ENCODE data around the gene TRIM63. TPM values are rescaled to one million over a fixed set of nuclear protein-coding genes. Genes with fewer than 3 reads are reported as not detected.
"Not testable (repeated sequence)": the region's sequence is repeated elsewhere in the genome, so short reads cannot be mapped to it uniquely, and the experiment has no call there.

TRIM63 gene
- total RNA-seq, 2 donors from 2014 or later: not detected

DNA sequence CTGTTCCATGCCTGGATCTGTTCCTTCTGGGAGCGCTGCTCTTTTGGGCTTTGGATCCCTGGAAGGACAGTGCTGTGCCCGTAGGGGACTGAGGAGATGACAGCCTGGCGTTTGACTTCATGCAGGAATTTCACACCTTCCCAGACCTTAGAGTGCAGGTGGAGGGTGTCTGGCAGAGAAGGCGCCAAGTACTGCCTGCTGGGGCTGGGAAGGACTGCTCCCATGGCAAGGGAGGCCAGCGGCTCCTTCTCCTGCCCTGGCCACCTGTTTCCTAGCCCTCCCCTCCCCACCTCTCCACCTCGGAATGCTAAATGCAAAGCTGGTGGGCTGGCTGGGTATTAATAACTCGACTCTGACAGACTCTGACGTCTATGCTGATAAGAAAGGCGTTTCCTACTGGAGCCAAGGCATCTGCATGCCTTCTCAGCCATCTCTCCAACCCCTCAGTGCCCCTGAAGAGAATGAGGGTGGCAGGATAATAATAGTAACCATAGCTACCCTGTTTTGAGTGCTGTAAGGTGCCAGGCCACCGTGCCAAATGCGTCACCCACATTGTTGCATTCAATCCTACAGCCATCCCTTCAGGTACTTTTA lies 26.7 kb upstream of the TRIM63 start:
- H3K27me3 Mint-ChIP-seq (ENCODE audit: insufficient read depth): no peaks in the 10 kb centered on the region
- peaks cover 41% of the 10 kb centered on the region for H3K4me1 Mint-ChIP-seq
- peaks cover 9% of the 10 kb centered on the region for H3K9me3 Mint-ChIP-seq
- TF ChIP-seq, protein P1, sequence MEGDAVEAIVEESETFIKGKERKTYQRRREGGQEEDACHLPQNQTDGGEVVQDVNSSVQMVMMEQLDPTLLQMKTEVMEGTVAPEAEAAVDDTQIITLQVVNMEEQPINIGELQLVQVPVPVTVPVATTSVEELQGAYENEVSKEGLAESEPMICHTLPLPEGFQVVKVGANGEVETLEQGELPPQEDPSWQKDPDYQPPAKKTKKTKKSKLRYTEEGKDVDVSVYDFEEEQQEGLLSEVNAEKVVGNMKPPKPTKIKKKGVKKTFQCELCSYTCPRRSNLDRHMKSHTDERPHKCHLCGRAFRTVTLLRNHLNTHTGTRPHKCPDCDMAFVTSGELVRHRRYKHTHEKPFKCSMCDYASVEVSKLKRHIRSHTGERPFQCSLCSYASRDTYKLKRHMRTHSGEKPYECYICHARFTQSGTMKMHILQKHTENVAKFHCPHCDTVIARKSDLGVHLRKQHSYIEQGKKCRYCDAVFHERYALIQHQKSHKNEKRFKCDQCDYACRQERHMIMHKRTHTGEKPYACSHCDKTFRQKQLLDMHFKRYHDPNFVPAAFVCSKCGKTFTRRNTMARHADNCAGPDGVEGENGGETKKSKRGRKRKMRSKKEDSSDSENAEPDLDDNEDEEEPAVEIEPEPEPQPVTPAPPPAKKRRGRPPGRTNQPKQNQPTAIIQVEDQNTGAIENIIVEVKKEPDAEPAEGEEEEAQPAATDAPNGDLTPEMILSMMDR (conservative IDR thresholded peaks at IDR 0.05): no peak
- H3K4me1 ChIP-seq (ENCODE audit: control insufficient read depth, insufficient read depth, low read length): peaks cover 19% of the 10 kb centered on the region
- peak overlapping the region; percentile 16 for H3K4me3 ChIP-seq (ENCODE audit: low read length)
- H3K27ac Mint-ChIP-seq: peak overlapping the region; percentile 92
- no peaks in the 10 kb centered on the region for H3K9me3 ChIP-seq (ENCODE audit: control insufficient read depth, low read length)
- H3K36me3 Mint-ChIP-seq (ENCODE audit: low read depth): peaks cover 3% of the 10 kb centered on the region
- H3K27me3 ChIP-seq (ENCODE audit: control insufficient read depth, insufficient read depth, low read length, poor library complexity, severe bottlenecking): no peaks in the 10 kb centered on the region
- H3K27ac ChIP-seq (ENCODE audit: low read depth, low read length): no peak overlapping the region
- peak overlapping the region; percentile 28 for H3K9ac ChIP-seq (ENCODE audit: extremely low read depth, low read length, poor library complexity, severe bottlenecking)
- H3K36me3 ChIP-seq (ENCODE audit: control insufficient read depth, insufficient read depth, low read length): no peaks in the 10 kb centered on the region
- peak; percentile 94 for DNase-seq
- WGBS, 2 experiments (ENCODE audit: insufficient coverage in 1 of 2, insufficient read length in 1 of 2): 5 to 22% methylated on average over 6 to 11 of the region's 11 CpGs
- peak overlapping the region; percentile 27 for H3K4me3 Mint-ChIP-seq

DNA sequence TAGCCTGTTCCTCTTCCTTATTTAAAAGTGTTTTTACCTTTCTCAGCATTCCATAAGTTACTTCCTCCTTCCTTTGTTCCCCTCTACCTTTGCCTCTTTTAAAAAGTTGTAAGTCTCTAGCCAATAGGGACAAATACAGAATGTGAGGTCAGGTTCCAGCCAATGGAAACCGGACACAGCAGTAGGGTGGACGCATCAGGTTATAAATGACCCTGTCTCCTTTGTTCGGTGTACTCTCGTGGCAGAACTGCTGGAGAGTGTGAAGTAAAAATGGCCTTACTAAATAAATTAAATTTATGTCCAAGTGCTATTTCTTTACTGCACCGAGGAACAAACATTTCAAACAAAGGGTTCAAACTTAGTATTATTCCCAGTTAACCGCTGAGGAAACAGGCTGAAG lies 26.1 kb upstream of the TRIM63 start:
- H3K9me3 Mint-ChIP-seq; DNase-seq; H3K27me3 Mint-ChIP-seq (ENCODE audit: insufficient read depth); H3K9me3 ChIP-seq (ENCODE audit: control insufficient read depth, low read length); H3K27ac ChIP-seq (ENCODE audit: low read depth, low read length); H3K4me3 ChIP-seq (ENCODE audit: low read length); H3K36me3 Mint-ChIP-seq (ENCODE audit: low read depth); H3K27me3 ChIP-seq (ENCODE audit: control insufficient read depth, insufficient read depth, low read length, poor library complexity, severe bottlenecking); H3K36me3 ChIP-seq (ENCODE audit: control insufficient read depth, insufficient read depth, low read length): not testable (repeated sequence)
- peak overlapping the region; percentile 92 for H3K27ac Mint-ChIP-seq
- Histone ChIP-seq H3K4me1 (ENCODE audit: control insufficient read depth, insufficient read depth, low read length) (peaks cover 19% of the 10 kb centered on the region), H3K9ac (ENCODE audit: extremely low read depth, low read length, poor library complexity, severe bottlenecking) (peak overlapping the region; percentile 28)
- 63 to 64% methylated on average over 4 to 6 of the region's 6 CpGs for WGBS, 2 experiments (ENCODE audit: insufficient coverage in 1 of 2, insufficient read length in 1 of 2)
- peaks cover 41% of the 10 kb centered on the region for H3K4me1 Mint-ChIP-seq
- peak overlapping the region; percentile 27 for H3K4me3 Mint-ChIP-seq

DNA sequence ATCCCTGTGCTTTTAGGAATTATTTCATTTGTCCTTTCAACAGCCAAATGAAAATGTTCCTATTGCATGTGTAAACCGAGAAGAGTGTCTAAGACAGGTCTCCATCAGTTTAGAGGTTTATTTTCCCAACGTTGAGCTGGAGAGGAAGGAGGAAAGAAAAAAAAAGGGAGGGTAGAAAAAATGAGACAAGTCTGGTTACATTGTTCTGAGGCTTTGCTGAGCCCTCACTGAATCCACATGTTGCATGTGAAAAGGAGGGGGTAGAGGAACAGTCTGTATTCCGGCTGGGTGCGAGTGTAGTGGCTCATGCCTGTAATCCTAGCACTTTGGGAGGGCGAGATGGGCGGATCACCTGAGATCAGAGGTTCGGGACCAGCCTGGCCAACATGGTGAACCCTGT lies 25.0 kb upstream of the TRIM63 start:
- DNase-seq: no peak
- Mint-ChIP-seq H3K27ac (peak overlapping the region; percentile 81), H3K9me3 (peaks cover 9% of the 10 kb centered on the region), H3K36me3 (ENCODE audit: low read depth) (peaks cover 3% of the 10 kb centered on the region), H3K4me1 (peaks cover 33% of the 10 kb centered on the region), H3K4me3 (peak overlapping the region; percentile 11), H3K27me3 (ENCODE audit: insufficient read depth) (no peaks in the 10 kb centered on the region)
- H3K4me1 ChIP-seq (ENCODE audit: control insufficient read depth, insufficient read depth, low read length): peaks cover 16% of the 10 kb centered on the region
- peak overlapping the region; percentile 47 for H3K9ac ChIP-seq (ENCODE audit: extremely low read depth, low read length, poor library complexity, severe bottlenecking)
- 73 to 79% methylated on average over 7 of the region's 7 CpGs for WGBS, 2 experiments (ENCODE audit: insufficient coverage in 1 of 2, insufficient read length in 1 of 2)
- TF ChIP-seq, protein P1 (conservative IDR thresholded peaks at IDR 0.05): no peak
- H3K9me3 ChIP-seq (ENCODE audit: control insufficient read depth, low read length): no peaks in the 10 kb centered on the region
- no peak overlapping the region for H3K4me3 ChIP-seq (ENCODE audit: low read length)
- no peak overlapping the region for H3K27ac ChIP-seq (ENCODE audit: low read depth, low read length)
- H3K36me3 ChIP-seq (ENCODE audit: control insufficient read depth, insufficient read depth, low read length): no peaks in the 10 kb centered on the region
- no peaks in the 10 kb centered on the region for H3K27me3 ChIP-seq (ENCODE audit: control insufficient read depth, insufficient read depth, low read length, poor library complexity, severe bottlenecking)

DNA sequence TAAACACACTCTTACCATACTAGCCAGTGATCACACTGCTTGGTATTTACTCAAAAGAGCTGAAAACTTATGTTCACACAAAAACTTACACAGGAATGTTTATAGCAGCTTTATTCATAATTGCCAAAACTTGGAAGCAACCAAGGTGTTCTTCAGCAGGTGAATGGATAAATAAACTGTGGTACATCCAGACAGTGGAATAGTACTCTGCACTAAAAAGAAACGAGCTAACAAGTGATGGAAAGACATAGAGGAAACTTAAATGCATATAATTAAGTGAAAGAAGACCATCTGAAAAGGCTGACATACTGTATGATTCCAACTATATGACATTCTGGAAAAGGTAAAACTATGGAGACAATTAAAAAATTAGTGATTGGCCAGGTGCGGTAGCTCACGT lies 23.5 kb upstream of the TRIM63 start:
- H3K9me3 ChIP-seq (ENCODE audit: control insufficient read depth, low read length): no peaks in the 10 kb centered on the region
- H3K36me3 Mint-ChIP-seq (ENCODE audit: low read depth): peaks cover 3% of the 10 kb centered on the region
- peaks cover 14% of the 10 kb centered on the region for H3K4me1 ChIP-seq (ENCODE audit: control insufficient read depth, insufficient read depth, low read length)
- H3K9ac ChIP-seq (ENCODE audit: extremely low read depth, low read length, poor library complexity, severe bottlenecking): no peak overlapping the region
- H3K36me3 ChIP-seq (ENCODE audit: control insufficient read depth, insufficient read depth, low read length): no peaks in the 10 kb centered on the region
- DNase-seq: no peak
- H3K27me3 Mint-ChIP-seq (ENCODE audit: insufficient read depth): no peaks in the 10 kb centered on the region
- TF ChIP-seq, protein P1 (conservative IDR thresholded peaks at IDR 0.05): no peak
- H3K4me3 ChIP-seq (ENCODE audit: low read length): no peak overlapping the region
- no peak overlapping the region for H3K4me3 Mint-ChIP-seq
- H3K27ac ChIP-seq (ENCODE audit: low read depth, low read length): no peak overlapping the region
- no peak overlapping the region for H3K27ac Mint-ChIP-seq
- no peaks in the 10 kb centered on the region for H3K27me3 ChIP-seq (ENCODE audit: control insufficient read depth, insufficient read depth, low read length, poor library complexity, severe bottlenecking)
- peaks cover 9% of the 10 kb centered on the region for H3K9me3 Mint-ChIP-seq
- peaks cover 26% of the 10 kb centered on the region for H3K4me1 Mint-ChIP-seq
- WGBS, 2 experiments (ENCODE audit: insufficient coverage in 1 of 2, insufficient read length in 1 of 2): 96 to 100% methylated on average over 2 to 3 of the region's 3 CpGs

Data from endodermal cell (in vitro differentiated cells).